Measurements from ENCODE around the gene FTCDNL1. TPM values are rescaled to one million over a fixed set of nuclear protein-coding genes. Genes with fewer than 3 reads are reported as not detected.

The FTCDNL1 gene
- total RNA-seq, 4 donors from 2014 or later: 6.2 to 20.9 (median 13.4) TPM

- WGBS, 2 donors: 62 to 63% methylated on average over 8 of the region's 8 CpGs
- intact Hi-C loops (cut with DNase I): no loop called here
- H3K9me3 ChIP-seq: no peaks in the 10 kb centered on the region
- peak; percentile 5 to 38 for DNase-seq
- no peaks in the 10 kb centered on the region for H3K27me3 ChIP-seq
- H3K4me1 ChIP-seq: no peaks in the 10 kb centered on the region
- H3K36me3 ChIP-seq: no peaks in the 10 kb centered on the region
- no peak overlapping the region for H3K27ac ChIP-seq
- H3K4me3 ChIP-seq (replicated peaks in 1 of 3): no peak overlapping the region
- no peak for TF ChIP-seq CTCF (IDR thresholded peaks at IDR 0.05)
- TF ChIP-seq POLR2A (IDR thresholded peaks at IDR 0.05): no peak
Measured at GRCh38 chr2:199751492-199752120, 99.4 kb downstream of the FTCDNL1 start.

DNA sequence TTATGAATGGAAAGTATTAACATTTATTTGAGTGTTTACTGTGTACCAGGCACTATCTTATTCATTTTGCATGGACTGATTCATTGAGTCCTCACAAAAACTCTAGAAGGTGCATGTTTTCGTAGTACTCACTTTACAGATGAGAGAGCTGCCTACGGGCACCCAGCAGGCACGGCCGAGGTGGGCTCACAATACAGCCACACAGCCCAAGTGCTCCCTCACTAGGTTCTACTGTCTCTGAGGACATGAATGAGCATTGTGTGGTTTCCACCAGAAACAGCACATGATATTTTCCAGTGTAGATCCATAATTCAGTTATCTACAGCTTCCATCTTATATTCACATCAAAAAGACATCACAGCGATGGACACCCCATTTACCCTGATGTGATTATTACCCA lies 101.4 kb downstream of the FTCDNL1 start:
- no peaks in the 10 kb centered on the region for H3K9me3 ChIP-seq
- DNase-seq: no peak
- H3K4me1 ChIP-seq: no peaks in the 10 kb centered on the region
- H3K36me3 ChIP-seq: no peaks in the 10 kb centered on the region
- no peak for TF ChIP-seq CTCF (IDR thresholded peaks at IDR 0.05)
- H3K27ac ChIP-seq: no peak overlapping the region
- H3K27me3 ChIP-seq: no peaks in the 10 kb centered on the region
- 82 to 89% methylated on average over 5 of the region's 5 CpGs for WGBS, 2 donors
- no peak overlapping the region for H3K4me3 ChIP-seq (replicated peaks in 1 of 3)
- intact Hi-C loops (cut with DNase I): no loop called here

DNA sequence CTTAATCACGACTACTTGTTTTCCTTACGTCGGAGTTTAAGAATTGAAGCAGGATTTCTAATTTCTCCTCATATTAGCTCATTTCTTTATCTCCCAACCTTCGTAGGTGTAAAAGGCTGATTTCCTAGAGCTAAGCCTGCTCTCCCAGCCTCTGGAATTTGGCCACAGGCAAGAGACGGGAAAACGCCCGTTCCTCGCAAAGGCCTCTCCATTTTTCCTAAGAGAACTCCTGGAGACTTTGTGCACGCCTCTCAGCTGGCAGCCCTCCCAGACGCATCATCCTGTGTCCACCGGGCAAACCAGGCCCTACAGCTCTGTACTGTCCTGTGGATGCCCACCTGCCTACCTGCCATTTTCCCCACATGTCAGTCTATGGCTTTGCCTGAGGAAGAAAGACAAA lies 106.3 kb downstream of the FTCDNL1 start:
- Histone ChIP-seq H3K4me3 (replicated peaks in 1 of 3) (no peak overlapping the region), H3K27ac (no peak overlapping the region), H3K36me3 (no peaks in the 10 kb centered on the region), H3K27me3 (no peaks in the 10 kb centered on the region), H3K4me1 (no peaks in the 10 kb centered on the region), H3K9me3 (no peaks in the 10 kb centered on the region)
- 75 to 92% methylated on average over 11 of the region's 11 CpGs for WGBS, 2 donors
- intact Hi-C loops (cut with DNase I): no loop called here
- DNase-seq: no peak
- TF ChIP-seq POLR2A (IDR thresholded peaks at IDR 0.05): no peak
- TF ChIP-seq CTCF (IDR thresholded peaks at IDR 0.05): no peak

DNA sequence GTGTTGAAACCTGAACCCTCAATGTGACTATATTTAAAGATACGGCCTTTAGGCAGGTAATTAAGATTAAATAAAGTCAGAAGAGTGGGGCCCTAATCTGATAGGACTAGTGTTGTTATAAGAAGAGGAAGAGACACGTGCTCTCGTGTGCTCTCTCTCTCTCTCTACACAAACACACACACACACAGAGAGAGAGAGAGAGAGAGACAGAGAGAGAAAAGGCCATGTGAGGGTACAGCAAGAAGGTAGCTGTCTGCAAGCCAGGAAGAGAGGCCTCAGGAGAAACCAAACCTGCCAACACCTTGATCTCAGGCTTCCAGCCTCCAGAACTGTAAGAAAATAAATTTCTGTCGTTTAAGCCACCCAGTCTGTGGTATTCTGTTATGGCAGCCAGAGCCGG lies 106.7 kb downstream of the FTCDNL1 start:
- Histone ChIP-seq H3K4me1 (no peaks in the 10 kb centered on the region), H3K27me3 (no peaks in the 10 kb centered on the region), H3K9me3 (no peaks in the 10 kb centered on the region), H3K4me3 (replicated peaks in 1 of 3) (no peak overlapping the region), H3K36me3 (no peaks in the 10 kb centered on the region), H3K27ac (no peak overlapping the region)
- TF ChIP-seq CTCF (IDR thresholded peaks at IDR 0.05) (no peak), POLR2A (IDR thresholded peaks at IDR 0.05) (no peak)
- no peak for DNase-seq
- 61 to 65% methylated on average over 5 of the region's 5 CpGs for WGBS, 2 donors
- intact Hi-C loops (cut with DNase I): no loop called here

DNA sequence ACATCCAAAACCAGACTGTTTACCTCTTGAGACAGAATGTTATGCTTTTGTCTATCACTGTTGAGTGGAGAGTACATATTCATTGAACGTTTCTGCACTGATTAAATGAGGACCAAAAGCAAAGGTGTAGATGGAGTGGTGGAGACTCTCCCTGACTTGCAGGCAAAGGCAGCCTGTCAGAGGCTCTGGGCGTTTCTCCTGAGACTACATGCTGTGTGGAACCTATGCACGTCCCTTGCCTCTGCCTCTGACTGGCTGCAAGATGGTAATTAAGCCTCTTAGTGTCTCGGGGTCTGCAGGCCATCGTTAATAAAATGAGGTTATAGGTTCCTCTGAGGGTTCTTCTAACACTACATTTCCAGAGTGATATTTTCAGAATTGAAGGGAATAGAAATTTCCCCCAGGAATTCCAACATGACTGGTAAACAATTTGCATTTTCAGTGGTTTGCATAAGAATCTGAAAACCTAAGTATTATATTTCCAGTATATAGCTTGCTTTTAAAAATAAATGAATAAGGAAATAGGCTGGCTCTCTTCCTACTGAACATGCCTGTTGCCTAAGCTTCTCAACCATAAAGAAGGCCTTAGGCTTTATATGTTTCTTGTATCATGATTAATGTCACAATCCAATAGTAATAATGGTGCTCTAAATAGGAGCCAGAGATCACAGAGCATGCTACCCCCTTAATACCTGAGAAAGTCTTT lies 107.4 kb downstream of the FTCDNL1 start:
- intact Hi-C loops (cut with DNase I): no loop called here

More for the DNA sequence above, 107.4 kb downstream of the FTCDNL1 start:
- no peaks in the 10 kb centered on the region for H3K36me3 ChIP-seq
- TF ChIP-seq CTCF (IDR thresholded peaks at IDR 0.05): no peak
- TF ChIP-seq POLR2A (IDR thresholded peaks at IDR 0.05): no peak
- H3K4me3 ChIP-seq (replicated peaks in 1 of 3): no peak overlapping the region
- H3K27ac ChIP-seq: no peak overlapping the region
- H3K9me3 ChIP-seq: no peaks in the 10 kb centered on the region
- no peaks in the 10 kb centered on the region for H3K4me1 ChIP-seq
- no peaks in the 10 kb centered on the region for H3K27me3 ChIP-seq
- 68 to 69% methylated on average over 5 of the region's 5 CpGs for WGBS, 2 donors
- DNase-seq: no peak

Measured in thyroid gland (tissue), 4 donors.